Gastrocnemius medialis (tissue), 4 donors: ENCODE data around the gene TRIM36.

Experiments used
- CTCF ChIP-seq, 5 experiments: fragments of 450-650 bp in 3 of 5; fragments of 200-600 bp in 2 of 5; sonication (generic) in 2 of 5; IDR thresholded peaks in 4 of 5; conservative IDR thresholded peaks in 1 of 5; 1 replicate in 4 of 5; 2 replicates in 1 of 5; pipeline ENCODE4 v1.5.1; 2016 to 2019; ENCODE audit warnings: antibody characterized with exemption in 5 of 5, mild to moderate bottlenecking in 3 of 5, moderate library complexity in 3 of 5
- POLR2A ChIP-seq, 2 donors: fragments of 450-650 bp; IDR thresholded peaks; one replicate each; pipeline ENCODE4 v1.6.1; 2017; ENCODE audit warnings: antibody characterized with exemption in 2 of 2, mild to moderate bottlenecking in 2 of 2, moderate library complexity in 2 of 2

DNA sequence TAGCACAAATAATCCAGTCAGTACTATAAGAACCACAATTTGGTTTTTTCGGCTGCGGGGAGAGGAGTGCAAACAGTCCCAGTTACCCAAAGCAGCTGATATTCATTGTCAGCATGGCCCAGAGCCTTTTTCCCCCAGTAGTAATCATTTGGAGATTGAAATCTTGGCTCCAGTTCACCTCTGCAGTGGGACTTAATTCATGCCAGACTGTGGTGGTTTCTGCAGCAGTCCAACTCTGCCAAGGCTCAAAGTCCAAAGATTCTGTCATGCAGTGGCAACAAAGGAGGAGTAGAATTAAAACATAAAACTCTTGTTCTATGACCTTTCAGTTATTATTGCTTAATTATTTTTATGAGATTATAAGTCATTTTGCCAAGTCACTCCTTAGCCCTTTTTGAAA lies 25.0 kb upstream of the TRIM36 start:
- TF ChIP-seq CTCF (IDR thresholded peaks at IDR 0.05 in 4 of 5, conservative IDR thresholded peaks at IDR 0.05 in 1 of 5), result no peak
- no peak for TF ChIP-seq POLR2A (IDR thresholded peaks at IDR 0.05)
